PC-3 (cell line): ENCODE data around the gene PDCD2.

Experiments
- CTCF ChIP-seq: fragments of 300-600 bp; sonication (generic); conservative IDR thresholded peaks from 2 replicates; pipeline ENCODE4 v1.5.1; 2017; ENCODE audit warnings: antibody characterized with exemption, low read depth, mild to moderate bottlenecking, low read length
- EZH2 ChIP-seq: fragments of 300-600 bp; sonication (generic); IDR thresholded peaks from one replicate; pipeline ENCODE4 v1.6.1; 2017; ENCODE audit warnings: antibody characterized with exemption, mild to moderate bottlenecking, low read length; ENCODE audit not compliant: unreplicated experiment

GRCh38 chr6:170597278-170597677, 12.8 kb upstream of the PDCD2 start:
- TF ChIP-seq CTCF (no peak), EZH2 (no peak)
